Measurements from ENCODE around the gene REEP1. TPM values are rescaled to one million over a fixed set of nuclear protein-coding genes. Genes with fewer than 3 reads are reported as not detected.
"Not testable (repeated sequence)": the region's sequence is repeated elsewhere in the genome, so short reads cannot be mapped to it uniquely, and the experiment has no call there.

The REEP1 gene
- total and polyA plus RNA-seq, 8 donors: 1.4 to 7.0 (median 4.0) TPM

DNA sequence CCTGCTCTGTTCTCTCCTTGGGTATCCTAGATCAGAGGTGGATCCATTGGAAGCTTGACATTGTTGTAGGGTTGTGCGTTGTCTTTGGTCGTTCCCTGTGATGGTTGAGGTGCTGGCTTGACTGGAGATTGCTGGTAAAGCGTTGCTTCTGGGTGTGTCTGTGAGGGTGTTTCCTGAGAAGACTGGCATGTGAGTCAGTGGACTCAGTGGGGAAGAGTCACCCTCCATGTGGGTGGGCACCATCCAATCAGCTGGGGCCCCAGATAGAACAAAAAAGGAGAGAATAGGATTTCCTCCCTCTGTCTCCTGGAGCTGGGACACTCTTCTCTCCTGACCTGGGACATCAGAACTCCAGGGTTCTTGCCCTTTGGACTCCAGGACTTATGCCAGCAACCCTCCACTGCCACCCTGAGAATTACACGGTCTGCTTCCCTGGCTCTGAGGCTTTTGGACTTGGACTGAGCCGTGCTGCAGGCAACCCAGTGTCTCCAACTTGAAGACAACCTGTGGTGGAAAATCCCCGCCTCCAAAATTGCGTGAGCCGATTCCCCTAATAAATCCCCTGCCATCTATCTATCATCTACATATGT, 14.8 kb upstream of the REEP1 start:
- ATAC-seq: peak; percentile 94 to 98 (median 97)

DNA sequence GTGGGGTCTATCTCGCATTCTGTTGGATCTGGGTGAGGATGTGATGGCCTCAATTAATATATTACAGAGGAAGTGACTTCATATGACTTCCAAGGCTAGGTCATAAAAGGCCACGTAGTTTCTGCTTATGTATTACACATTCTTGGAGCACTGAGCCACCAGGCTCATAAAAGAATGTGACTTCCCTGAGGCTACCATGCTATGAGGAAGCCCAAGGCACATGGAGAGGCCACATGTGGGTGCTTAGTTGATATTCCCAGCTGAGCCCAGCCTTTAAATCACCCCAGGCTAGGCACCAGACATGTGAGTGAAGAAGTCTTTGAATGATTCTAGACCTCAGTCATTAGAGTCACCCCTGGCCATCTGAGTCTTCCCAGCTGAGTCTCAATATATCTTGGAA, 13.3 kb upstream of the REEP1 start:
- intact Hi-C loops (cut with DNase I): no loop called here
- TF ChIP-seq, protein P1, sequence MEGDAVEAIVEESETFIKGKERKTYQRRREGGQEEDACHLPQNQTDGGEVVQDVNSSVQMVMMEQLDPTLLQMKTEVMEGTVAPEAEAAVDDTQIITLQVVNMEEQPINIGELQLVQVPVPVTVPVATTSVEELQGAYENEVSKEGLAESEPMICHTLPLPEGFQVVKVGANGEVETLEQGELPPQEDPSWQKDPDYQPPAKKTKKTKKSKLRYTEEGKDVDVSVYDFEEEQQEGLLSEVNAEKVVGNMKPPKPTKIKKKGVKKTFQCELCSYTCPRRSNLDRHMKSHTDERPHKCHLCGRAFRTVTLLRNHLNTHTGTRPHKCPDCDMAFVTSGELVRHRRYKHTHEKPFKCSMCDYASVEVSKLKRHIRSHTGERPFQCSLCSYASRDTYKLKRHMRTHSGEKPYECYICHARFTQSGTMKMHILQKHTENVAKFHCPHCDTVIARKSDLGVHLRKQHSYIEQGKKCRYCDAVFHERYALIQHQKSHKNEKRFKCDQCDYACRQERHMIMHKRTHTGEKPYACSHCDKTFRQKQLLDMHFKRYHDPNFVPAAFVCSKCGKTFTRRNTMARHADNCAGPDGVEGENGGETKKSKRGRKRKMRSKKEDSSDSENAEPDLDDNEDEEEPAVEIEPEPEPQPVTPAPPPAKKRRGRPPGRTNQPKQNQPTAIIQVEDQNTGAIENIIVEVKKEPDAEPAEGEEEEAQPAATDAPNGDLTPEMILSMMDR (IDR thresholded peaks at IDR 0.05): no peak
- no peaks in the 10 kb centered on the region for H3K36me3 ChIP-seq
- FAIRE-seq: no peak
- no peak overlapping the region for H3K27ac ChIP-seq
- 88 to 94% methylated on average over 2 of the region's 2 CpGs for WGBS, 2 donors
- no peak overlapping the region for H3K4me3 ChIP-seq
- peaks cover 0 to 7% (median 4%) of the 10 kb centered on the region in 3 donors for H3K4me1 ChIP-seq
- no peak for DNase-seq
- ATAC-seq: no peak
- H3K27me3 ChIP-seq: no peaks in the 10 kb centered on the region
- H3K9me3 ChIP-seq: no peaks in the 10 kb centered on the region

More for the DNA sequence above, 14.8 kb upstream of the REEP1 start:
- TF ChIP-seq, protein P1 (IDR thresholded peaks at IDR 0.05): no peak
- Histone ChIP-seq H3K4me1 (peaks cover 0 to 7% (median 4%) of the 10 kb centered on the region in 3 donors), H3K4me3 (no peak overlapping the region), H3K27ac (no peak overlapping the region), H3K9me3 (no peaks in the 10 kb centered on the region), H3K27me3 (no peaks in the 10 kb centered on the region), H3K36me3 (no peaks in the 10 kb centered on the region)
- 31 to 36% methylated on average over 8 of the region's 8 CpGs for WGBS, 2 donors
- FAIRE-seq (no peak), DNase-seq (peak in 5 of 6 donors; percentile 62 to 81 (median 77))
- intact Hi-C loops (cut with DNase I): no loop called here

DNA sequence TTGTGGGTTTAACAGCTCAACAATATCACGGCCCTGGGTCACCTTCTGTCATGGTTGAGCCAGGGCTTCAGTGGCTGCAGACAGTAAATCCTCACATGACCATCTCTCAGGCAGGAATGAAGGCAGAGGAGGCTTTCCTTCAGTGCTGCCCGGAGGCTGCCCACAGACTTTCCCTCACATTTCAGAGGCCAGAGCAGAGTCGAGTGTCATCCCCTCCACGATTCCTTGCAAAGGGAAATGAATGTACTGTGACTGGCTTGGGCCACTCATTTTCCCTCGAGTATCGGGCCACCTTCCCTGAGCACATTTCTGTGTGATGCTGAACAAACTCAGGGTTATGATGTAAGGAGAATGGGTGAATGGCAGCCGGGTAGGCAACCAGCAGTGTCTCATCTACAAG, 10.0 kb upstream of the REEP1 start:
- Histone ChIP-seq H3K4me1 (peaks cover 0 to 7% (median 4%) of the 10 kb centered on the region in 3 donors), H3K4me3 (no peak overlapping the region), H3K36me3 (no peaks in the 10 kb centered on the region), H3K27ac (no peak overlapping the region), H3K27me3 (no peaks in the 10 kb centered on the region), H3K9me3 (no peaks in the 10 kb centered on the region)
- DNase-seq: no peak
- 78 to 92% methylated on average over 7 of the region's 7 CpGs for WGBS, 2 donors
- TF ChIP-seq, protein P1 (IDR thresholded peaks at IDR 0.05): no peak
- intact Hi-C loops (cut with DNase I): no loop called here
- ATAC-seq: no peak
- no peak for FAIRE-seq

DNA sequence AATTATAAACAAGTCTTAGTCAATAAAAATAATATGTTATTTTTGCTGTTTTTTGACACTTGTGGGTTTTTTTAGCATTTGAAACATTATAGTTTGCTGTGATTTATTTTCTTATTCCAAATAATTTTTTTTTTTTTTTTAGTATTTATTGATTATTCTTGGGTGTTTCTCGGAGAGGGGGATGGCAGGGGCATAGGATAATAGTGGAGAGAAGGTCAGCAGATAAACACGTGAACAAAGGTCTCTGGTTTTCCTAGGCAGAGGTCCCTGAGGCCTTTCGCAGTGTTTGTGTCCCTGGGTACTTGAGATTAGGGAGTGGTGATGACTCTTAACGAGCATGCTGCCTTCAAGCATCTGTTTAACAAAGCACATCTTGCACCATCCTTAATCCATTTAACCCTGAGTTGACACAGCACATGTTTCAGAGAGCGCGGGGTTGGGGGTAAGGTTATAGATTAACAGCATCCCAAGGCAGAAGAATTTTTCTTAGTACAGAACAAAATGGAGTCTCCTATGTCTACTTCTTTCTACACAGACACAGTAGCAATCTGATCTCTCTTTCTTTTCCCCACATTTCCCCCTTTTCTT, 8.5 kb upstream of the REEP1 start:
- WGBS, 2 donors: 52 to 54% methylated on average over 6 of the region's 6 CpGs
- FAIRE-seq: peak; percentile 32
- intact Hi-C loops (cut with DNase I): not testable (repeated sequence)

DNA sequence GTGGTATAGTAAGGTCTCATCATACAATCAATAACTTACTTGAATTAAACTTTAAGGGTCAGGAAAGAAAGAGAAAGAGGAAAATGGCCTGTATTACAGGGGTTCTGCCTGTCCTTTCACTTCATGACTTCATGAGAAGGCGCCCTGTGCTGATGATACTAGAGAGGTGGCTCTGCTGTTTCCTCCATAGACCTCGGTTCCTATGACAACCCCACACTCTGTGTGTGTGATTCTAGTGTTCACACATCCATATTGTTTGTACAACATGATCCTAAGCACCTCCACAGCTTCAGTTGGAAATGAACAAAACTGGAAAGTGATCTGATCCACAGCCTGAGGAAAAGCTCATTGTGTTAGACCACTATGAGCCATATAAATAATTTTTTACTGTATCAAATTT, 7.0 kb upstream of the REEP1 start:
- TF ChIP-seq, protein P1 (IDR thresholded peaks at IDR 0.05): no peak
- intact Hi-C loops (cut with DNase I): no loop called here
- ATAC-seq (no peak), FAIRE-seq (no peak), DNase-seq (no peak)
- Histone ChIP-seq H3K27me3 (no peaks in the 10 kb centered on the region), H3K27ac (no peak overlapping the region), H3K36me3 (no peaks in the 10 kb centered on the region), H3K9me3 (no peaks in the 10 kb centered on the region), H3K4me3 (no peak overlapping the region), H3K4me1 (no peaks in the 10 kb centered on the region)
- WGBS, 2 donors: 74 to 92% methylated on average over 2 of the region's 2 CpGs

More for the DNA sequence above, 8.5 kb upstream of the REEP1 start:
- not testable (repeated sequence) for H3K27ac ChIP-seq, H3K36me3 ChIP-seq, H3K4me3 ChIP-seq, H3K4me1 ChIP-seq, H3K27me3 ChIP-seq, ATAC-seq, DNase-seq, H3K9me3 ChIP-seq

Data from pancreas (tissue), 10 donors.